Mesendoderm (in vitro differentiated cells): ENCODE data around the gene FAM151B.
"Not testable (repeated sequence)": the region's sequence is repeated elsewhere in the genome, so short reads cannot be mapped to it uniquely, and the experiment has no call there.

Experiments
- DNase-seq: peaks from one replicate; pipeline ENCODE4 v3.0.0; 2013
- H2AK5ac ChIP-seq: 2 replicates; pipeline ENCODE4 v1.6.1; 2013; ENCODE audit warnings: low read length, inconsistent platforms
- H2BK120ac ChIP-seq: 2 replicates; pipeline ENCODE4 v1.6.1; 2013; ENCODE audit warnings: low read depth, mild to moderate bottlenecking, low read length, moderate library complexity, mixed read lengths
- H2BK15ac ChIP-seq: replicated peaks from 2 replicates; pipeline ENCODE4 v1.6.1; 2013; ENCODE audit warnings: low read depth, mild to moderate bottlenecking, moderate library complexity
- H2BK5ac ChIP-seq: 2 replicates; pipeline ENCODE4 v1.6.1; 2013; ENCODE audit warnings: low read length, inconsistent platforms
- H3K18ac ChIP-seq: 2 replicates; pipeline ENCODE4 v1.6.1; 2013; ENCODE audit warnings: mild to moderate bottlenecking, low read length, mixed read lengths
- H3K23ac ChIP-seq: one replicate; pipeline ENCODE4 v1.6.1; 2013; ENCODE audit warnings: low read length
- H3K27ac ChIP-seq: 2 replicates; pipeline ENCODE4 v1.5.1; 2013; ENCODE audit warnings: low read depth, mild to moderate bottlenecking, inconsistent platforms, low read length, moderate library complexity
- H3K27me3 ChIP-seq: 2 replicates; pipeline ENCODE4 v1.6.1; 2013; ENCODE audit warnings: low read length, control low read depth, mild to moderate bottlenecking, inconsistent platforms; ENCODE audit not compliant: insufficient read depth, poor library complexity
- H3K36me3 ChIP-seq: 2 replicates; pipeline ENCODE4 v1.6.1; 2013; ENCODE audit warnings: low read length, inconsistent platforms; ENCODE audit not compliant: control insufficient read depth, insufficient read depth
- H3K4ac ChIP-seq: one replicate; pipeline ENCODE4 v1.6.1; 2013; ENCODE audit warnings: low read depth, mild to moderate bottlenecking, low read length, moderate library complexity
- H3K4me1 ChIP-seq: 2 replicates; pipeline ENCODE4 v1.6.1; 2013; ENCODE audit warnings: low read depth, low read length, inconsistent platforms; ENCODE audit not compliant: control insufficient read depth
- H3K4me2 ChIP-seq: 2 replicates; pipeline ENCODE4 v1.6.1; 2013; ENCODE audit warnings: low read length
- H3K4me3 ChIP-seq: 2 replicates; pipeline ENCODE4 v1.5.1; 2013; ENCODE audit warnings: mild to moderate bottlenecking, low read length
- H3K56ac ChIP-seq: one replicate; pipeline ENCODE4 v1.6.1; 2013; ENCODE audit warnings: low read length
- H3K79me1 ChIP-seq: 2 replicates; pipeline ENCODE4 v1.6.1; 2013; ENCODE audit warnings: low read length, inconsistent platforms
- H3K79me2 ChIP-seq: 2 replicates; pipeline ENCODE4 v1.6.1; 2013; ENCODE audit warnings: mild to moderate bottlenecking, low read length; ENCODE audit not compliant: control insufficient read depth, insufficient read depth
- H3K9ac ChIP-seq: 2 replicates; pipeline ENCODE4 v1.6.1; 2013; ENCODE audit warnings: low read length, inconsistent platforms
- H4K5ac ChIP-seq: one replicate; pipeline ENCODE4 v1.6.1; 2013; ENCODE audit warnings: low read length
- H4K8ac ChIP-seq: one replicate; pipeline ENCODE4 v1.6.1; 2013; ENCODE audit warnings: low read depth, mild to moderate bottlenecking, control low read depth, low read length, moderate library complexity
- WGBS: extraction: QIAGEN DNeasy Blood & Tissue Kit; methylation state at CpG from one replicate; pipeline ENCODE4 v1.1.7; 2013; ENCODE audit warnings: low lambda C conversion rate, missing lambda C conversion rate; ENCODE audit not compliant: insufficient coverage; ENCODE audit errors: extremely low coverage; 5-methylcytosine and 5-hydroxymethylcytosine counted together

The FAM151B gene

DNA sequence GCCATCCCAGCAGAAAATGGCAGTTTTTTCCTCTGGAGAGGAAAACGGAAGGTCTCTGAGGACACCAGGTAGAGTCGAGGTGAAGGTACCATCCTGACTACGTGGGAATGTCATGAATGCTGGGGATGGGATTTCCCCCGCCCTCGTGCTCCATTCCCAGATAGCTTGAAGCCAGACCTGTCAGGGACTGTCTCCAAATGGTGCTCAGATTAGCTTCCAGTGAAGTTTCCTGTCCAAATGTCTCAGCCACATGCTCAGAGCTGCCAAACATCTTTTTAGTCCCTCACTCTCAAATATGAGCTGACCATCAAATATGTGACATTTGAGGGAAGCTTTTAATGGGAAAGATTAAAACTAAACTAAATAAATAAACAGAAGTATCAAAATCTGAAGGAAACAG lies 89.8 kb downstream of the FAM151B start:
- Histone ChIP-seq H3K4ac (no peak overlapping the region), H2AK5ac (no peak overlapping the region), H2BK15ac (no peak overlapping the region), H3K79me2 (no peaks in the 10 kb centered on the region), H3K4me3 (no peak overlapping the region), H3K9ac (no peak overlapping the region), H3K4me2 (no peak overlapping the region), H3K23ac (no peak overlapping the region), H2BK5ac (no peak overlapping the region), H3K79me1 (no peaks in the 10 kb centered on the region), H3K56ac (no peak overlapping the region), H4K8ac (no peak overlapping the region), H3K36me3 (no peaks in the 10 kb centered on the region), H4K5ac (no peak overlapping the region), H2BK120ac (no peak overlapping the region), H3K4me1 (no peaks in the 10 kb centered on the region), H3K18ac (no peak overlapping the region), H3K27ac (no peak overlapping the region), H3K27me3 (no peaks in the 10 kb centered on the region)
- WGBS, result no CpG with 5 or more reads among the region's 5 CpGs
- DNase-seq, result peak; percentile 40

DNA sequence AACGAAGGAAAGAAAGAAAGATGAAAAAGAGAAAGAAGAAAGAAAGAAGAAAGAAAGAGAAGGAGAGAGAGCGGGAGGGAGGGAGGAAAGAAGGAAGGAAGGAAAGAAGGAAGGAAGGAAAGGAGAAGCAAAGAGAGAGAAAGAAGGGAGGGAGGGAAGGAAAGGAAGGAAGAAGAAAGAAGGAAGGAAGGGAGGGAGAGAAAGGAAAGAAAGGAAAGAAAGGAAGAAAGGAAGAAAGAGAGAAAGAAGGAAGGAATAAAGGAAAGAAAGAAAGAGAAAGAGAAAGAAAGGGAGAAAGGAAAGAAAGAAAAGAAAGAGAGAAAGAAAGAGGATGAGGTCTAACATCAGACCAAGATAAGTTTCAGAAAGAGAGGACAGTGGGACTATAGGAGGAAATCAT lies 91.2 kb downstream of the FAM151B start:
- Histone ChIP-seq H3K36me3 (no peaks in the 10 kb centered on the region), H3K56ac (no peak overlapping the region), H2AK5ac (no peak overlapping the region), H3K4ac (no peak overlapping the region), H3K4me3 (no peak overlapping the region), H3K18ac (no peak overlapping the region), H3K23ac (no peak overlapping the region), H3K79me1 (no peaks in the 10 kb centered on the region), H3K9ac (no peak overlapping the region), H3K27ac (no peak overlapping the region), H4K5ac (no peak overlapping the region), H2BK5ac (no peak overlapping the region), H3K27me3 (no peaks in the 10 kb centered on the region), H4K8ac (no peak overlapping the region), H2BK120ac (no peak overlapping the region), H2BK15ac (no peak overlapping the region), H3K79me2 (no peaks in the 10 kb centered on the region), H3K4me2 (no peak overlapping the region), H3K4me1 (no peaks in the 10 kb centered on the region)
- no peak for DNase-seq
- WGBS, result 100% methylated on average over 2 of the region's 2 CpGs

DNA sequence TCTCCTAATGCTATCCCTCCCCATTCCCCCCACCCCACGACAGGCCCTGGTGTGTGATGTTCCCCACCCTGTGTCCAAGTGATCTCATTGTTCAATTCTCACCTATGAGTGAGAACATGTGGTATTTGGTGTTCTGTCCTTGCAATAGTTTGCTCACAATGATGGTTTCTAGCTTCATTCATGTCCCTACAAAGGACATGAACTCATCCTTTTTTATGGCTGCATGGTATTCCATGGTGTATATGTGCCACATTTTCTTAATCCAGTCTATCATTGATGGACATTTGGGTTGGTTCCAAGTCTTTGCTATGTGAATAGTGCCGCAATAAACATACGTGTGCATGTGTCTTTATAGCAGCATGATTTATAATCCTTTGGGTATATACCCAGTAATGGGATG lies 92.4 kb downstream of the FAM151B start:
- not testable (repeated sequence) for H3K27me3 ChIP-seq, H2AK5ac ChIP-seq, H4K8ac ChIP-seq, H3K79me2 ChIP-seq, H2BK5ac ChIP-seq, H3K4me1 ChIP-seq, H3K9ac ChIP-seq, H3K4me2 ChIP-seq, H3K18ac ChIP-seq, H3K36me3 ChIP-seq, H3K4ac ChIP-seq, H2BK15ac ChIP-seq, H3K79me1 ChIP-seq, H3K27ac ChIP-seq, H3K4me3 ChIP-seq, H4K5ac ChIP-seq, H3K23ac ChIP-seq, H3K56ac ChIP-seq, H2BK120ac ChIP-seq, DNase-seq
- WGBS, result no CpG with 5 or more reads among the region's 3 CpGs

DNA sequence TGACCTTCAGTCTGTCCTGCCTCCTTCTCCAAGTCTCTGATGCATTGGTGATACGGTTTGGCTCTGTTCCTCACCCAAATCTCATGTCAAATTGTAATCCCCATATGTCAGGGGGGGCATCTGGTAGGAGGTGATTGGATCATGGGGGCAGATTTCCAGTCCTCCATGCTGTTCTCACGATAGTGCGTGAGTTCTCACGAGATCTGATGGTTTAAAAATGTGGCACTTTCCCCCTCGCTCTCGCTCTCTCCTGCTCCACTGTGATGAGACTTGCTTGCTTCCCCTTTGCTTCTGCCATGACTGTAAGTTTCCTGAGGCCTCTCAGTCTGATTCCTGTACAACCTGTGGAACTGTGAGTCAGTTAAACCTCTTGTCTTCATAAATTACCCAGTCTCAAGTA lies 96.9 kb downstream of the FAM151B start:
- DNase-seq, result no peak
- no CpG with 5 or more reads among the region's 6 CpGs for WGBS
- Histone ChIP-seq H2BK120ac (no peak overlapping the region), H3K27me3 (no peaks in the 10 kb centered on the region), H3K79me2 (no peaks in the 10 kb centered on the region), H3K4me2 (no peak overlapping the region), H3K4ac (no peak overlapping the region), H3K36me3 (no peaks in the 10 kb centered on the region), H3K27ac (no peak overlapping the region), H4K5ac (no peak overlapping the region), H3K56ac (no peak overlapping the region), H2BK15ac (no peak overlapping the region), H3K79me1 (no peaks in the 10 kb centered on the region), H2BK5ac (no peak overlapping the region), H2AK5ac (no peak overlapping the region), H3K9ac (no peak overlapping the region), H3K18ac (no peak overlapping the region), H3K4me1 (no peaks in the 10 kb centered on the region), H4K8ac (no peak overlapping the region), H3K4me3 (no peak overlapping the region), H3K23ac (no peak overlapping the region)

DNA sequence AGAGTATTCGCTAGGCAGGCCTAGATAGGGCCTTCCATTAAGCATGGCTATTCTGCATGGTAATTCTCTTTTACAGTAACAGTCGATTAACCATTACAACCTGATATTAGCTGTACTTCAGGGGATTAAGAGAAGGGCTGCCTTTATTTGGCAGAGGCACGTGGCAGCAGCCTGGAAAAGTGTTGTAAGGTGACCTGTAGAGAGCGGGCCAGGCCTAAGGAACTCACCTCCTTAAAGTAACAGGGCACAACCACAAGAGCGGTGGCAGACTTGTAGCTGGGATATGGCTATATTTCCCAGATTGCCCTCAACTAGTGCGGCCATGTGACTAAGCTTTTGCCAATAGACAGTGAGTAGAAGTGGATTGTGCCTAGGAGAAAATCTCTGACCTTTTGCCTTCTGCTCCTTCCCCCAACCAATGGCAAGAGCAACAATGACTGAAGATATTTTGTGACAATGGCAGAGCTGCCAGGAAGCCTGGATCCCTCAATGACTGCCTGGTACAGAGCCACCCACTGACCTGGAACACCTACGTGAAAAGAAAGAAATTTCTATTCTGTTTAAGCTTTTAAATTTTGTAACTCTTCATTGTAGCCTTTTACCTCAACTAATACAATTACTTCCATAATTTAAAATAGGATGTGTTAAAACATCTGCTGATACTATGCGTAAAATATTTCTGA lies 101.1 kb downstream of the FAM151B start:
- Histone ChIP-seq H4K5ac (no peak overlapping the region), H2AK5ac (no peak overlapping the region), H3K18ac (no peak overlapping the region), H3K27me3 (no peaks in the 10 kb centered on the region), H3K79me1 (no peaks in the 10 kb centered on the region), H3K56ac (no peak overlapping the region), H3K9ac (no peak overlapping the region), H4K8ac (no peak overlapping the region), H2BK120ac (no peak overlapping the region), H3K4me2 (no peak overlapping the region), H2BK15ac (no peak overlapping the region), H3K4me1 (no peaks in the 10 kb centered on the region), H3K23ac (no peak overlapping the region), H2BK5ac (no peak overlapping the region), H3K4ac (no peak overlapping the region), H3K27ac (no peak overlapping the region), H3K4me3 (no peak overlapping the region), H3K36me3 (no peaks in the 10 kb centered on the region), H3K79me2 (no peaks in the 10 kb centered on the region)
- DNase-seq, result no peak
- no CpG with 5 or more reads among the region's 8 CpGs for WGBS

DNA sequence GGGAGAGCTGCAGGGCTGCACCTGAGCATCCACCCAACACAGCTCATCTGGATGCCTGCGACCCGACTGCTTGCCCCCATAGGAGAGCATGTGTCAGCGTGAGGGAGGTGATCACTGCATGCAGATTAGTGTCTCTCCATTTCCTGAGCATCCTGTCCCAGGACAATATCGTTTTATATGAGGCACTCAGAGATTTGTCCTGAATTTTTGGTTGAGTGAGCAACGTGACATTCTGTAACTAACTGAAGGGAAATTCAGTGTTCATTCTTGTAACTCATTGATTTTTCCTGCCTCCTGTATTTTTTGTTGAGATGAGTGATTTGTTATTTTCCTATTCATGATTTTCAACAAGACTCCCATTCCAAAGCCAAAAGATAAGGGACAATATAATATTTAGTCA lies 102.9 kb downstream of the FAM151B start:
- no peak for DNase-seq
- H4K8ac ChIP-seq, result no peak overlapping the region
- no peaks in the 10 kb centered on the region for H3K79me1 ChIP-seq
- H3K27ac ChIP-seq, result no peak overlapping the region
- H3K4ac ChIP-seq, result no peak overlapping the region
- H3K79me2 ChIP-seq, result no peaks in the 10 kb centered on the region
- H3K9ac ChIP-seq, result no peak overlapping the region
- no peak overlapping the region for H2BK120ac ChIP-seq
- H3K23ac ChIP-seq, result no peak overlapping the region
- H3K4me2 ChIP-seq, result no peak overlapping the region
- no peak overlapping the region for H3K56ac ChIP-seq
- no peak overlapping the region for H3K18ac ChIP-seq
- H2BK5ac ChIP-seq, result no peak overlapping the region
- no CpG with 5 or more reads among the region's 5 CpGs for WGBS
- no peak overlapping the region for H2AK5ac ChIP-seq
- no peaks in the 10 kb centered on the region for H3K4me1 ChIP-seq
- no peaks in the 10 kb centered on the region for H3K36me3 ChIP-seq
- H4K5ac ChIP-seq, result no peak overlapping the region
- no peak overlapping the region for H3K4me3 ChIP-seq
- H3K27me3 ChIP-seq, result no peaks in the 10 kb centered on the region
- H2BK15ac ChIP-seq, result no peak overlapping the region
